Tibial nerve (tissue), 4 donors: ENCODE results near the gene CBL.

Source experiments
- EP300 ChIP-seq, 2 donors: sonication (generic); formaldehyde crosslinking; IDR thresholded peaks; one replicate each; pipeline ENCODE4 v1.6.1; 2017; ENCODE audit warnings: antibody characterized with exemption in 2 of 2, mild to moderate bottlenecking in 1 of 2
- TF ChIP-seq, protein P1 (sequence below), 5 experiments: fragments of 200-600 bp in 3 of 5; fragments of 450-650 bp in 2 of 5; sonication (generic) in 3 of 5; IDR thresholded peaks; one replicate each; pipeline ENCODE4 v1.5.1; 2016 to 2019; ENCODE audit warnings: antibody characterized with exemption in 5 of 5, mild to moderate bottlenecking in 3 of 5, moderate library complexity in 2 of 5

DNA sequence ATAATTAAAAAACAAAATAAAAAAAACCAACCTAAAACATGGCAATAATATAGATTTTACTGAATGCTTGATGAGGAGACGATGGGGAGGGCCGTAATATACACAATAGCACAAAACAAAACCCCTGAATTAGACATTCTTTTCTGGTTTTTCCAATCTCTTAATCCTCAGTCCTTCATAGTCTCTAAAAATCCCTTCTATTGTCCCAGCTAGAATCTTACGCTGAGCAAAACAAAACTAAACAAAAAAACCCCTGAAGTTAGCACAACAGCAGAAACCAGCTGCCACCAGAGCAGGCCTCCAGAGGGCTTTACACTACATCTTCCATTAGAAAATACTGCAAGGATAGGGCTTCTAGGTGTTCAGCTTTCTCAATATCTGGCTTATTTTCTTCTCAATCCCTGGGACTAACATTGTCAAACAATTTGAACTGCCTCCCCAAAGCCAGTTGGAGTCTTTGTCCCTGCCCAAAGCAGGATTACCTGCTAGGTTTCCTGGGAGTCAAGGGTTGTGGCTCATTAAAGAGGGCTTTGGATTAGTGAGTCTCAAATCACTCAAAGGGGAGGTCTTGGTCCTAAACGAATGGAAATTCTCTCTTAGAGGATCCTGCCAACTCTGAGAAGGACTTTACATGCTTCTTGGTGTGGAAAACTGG is 126.1 kb downstream of the CBL start:
- TF ChIP-seq, protein P1, sequence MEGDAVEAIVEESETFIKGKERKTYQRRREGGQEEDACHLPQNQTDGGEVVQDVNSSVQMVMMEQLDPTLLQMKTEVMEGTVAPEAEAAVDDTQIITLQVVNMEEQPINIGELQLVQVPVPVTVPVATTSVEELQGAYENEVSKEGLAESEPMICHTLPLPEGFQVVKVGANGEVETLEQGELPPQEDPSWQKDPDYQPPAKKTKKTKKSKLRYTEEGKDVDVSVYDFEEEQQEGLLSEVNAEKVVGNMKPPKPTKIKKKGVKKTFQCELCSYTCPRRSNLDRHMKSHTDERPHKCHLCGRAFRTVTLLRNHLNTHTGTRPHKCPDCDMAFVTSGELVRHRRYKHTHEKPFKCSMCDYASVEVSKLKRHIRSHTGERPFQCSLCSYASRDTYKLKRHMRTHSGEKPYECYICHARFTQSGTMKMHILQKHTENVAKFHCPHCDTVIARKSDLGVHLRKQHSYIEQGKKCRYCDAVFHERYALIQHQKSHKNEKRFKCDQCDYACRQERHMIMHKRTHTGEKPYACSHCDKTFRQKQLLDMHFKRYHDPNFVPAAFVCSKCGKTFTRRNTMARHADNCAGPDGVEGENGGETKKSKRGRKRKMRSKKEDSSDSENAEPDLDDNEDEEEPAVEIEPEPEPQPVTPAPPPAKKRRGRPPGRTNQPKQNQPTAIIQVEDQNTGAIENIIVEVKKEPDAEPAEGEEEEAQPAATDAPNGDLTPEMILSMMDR (IDR thresholded peaks at IDR 0.05), result no peak
- TF ChIP-seq EP300 (IDR thresholded peaks at IDR 0.05), result no peak
